Peyer's patch (tissue), 4 donors: ENCODE measurements around the gene RANGAP1. TPM values are rescaled to one million over a fixed set of nuclear protein-coding genes. Genes with fewer than 3 reads are reported as not detected.
A peak's percentile ranks its signal among the peaks of the same experiment; 100 is the strongest.

ENCODE experiments used
- DNase-seq, 3 donors: peaks; one replicate each; pipeline ENCODE4 v3.0.0-alpha.2; 2017 to 2019
- H3K27ac ChIP-seq, 4 donors: fragments of 200-600 bp; sonication (generic); one replicate each; pipeline ENCODE4 v1.5.1; 2016 to 2019
- H3K27me3 ChIP-seq, 2 donors: fragments of 200-600 bp; sonication (generic); one replicate each; pipeline ENCODE4 v1.5.1; 2019
- H3K36me3 ChIP-seq, 3 donors: fragments of 200-600 bp; sonication (generic); one replicate each; pipeline ENCODE4 v1.5.1; 2016 to 2019
- H3K4me1 ChIP-seq, 4 donors: fragments of 200-600 bp; sonication (generic); one replicate each; pipeline ENCODE4 v1.5.1; 2016 to 2019
- H3K4me3 ChIP-seq, 4 donors: fragments of 200-600 bp; sonication (generic); 1 replicate in 3 of 4; 2 replicates in 1 of 4; pipeline ENCODE4 v1.5.1; 2016 to 2019; ENCODE audit warnings: mild to moderate bottlenecking in 1 of 4
- H3K9me3 ChIP-seq, 4 donors: fragments of 200-600 bp; sonication (generic); one replicate each; pipeline ENCODE4 v1.5.1; 2016 to 2019; ENCODE audit warnings: mild to moderate bottlenecking in 1 of 4
- POLR2A ChIP-seq, 2 donors: fragments of 450-650 bp; IDR thresholded peaks; one replicate each; pipeline ENCODE4 v1.5.1; 2017; ENCODE audit warnings: antibody characterized with exemption in 2 of 2, mild to moderate bottlenecking in 2 of 2, moderate library complexity in 2 of 2
- total RNA-seq, 4 donors: library from RNA; depleted of rRNA; stranded (reverse); fragments of >200 nt; gene quantifications; one replicate each; pipeline ENCODE4 v1.1.0, GENCODE V29; 2016
- TF ChIP-seq, protein P1 (sequence below), 6 experiments: fragments of 450-650 bp in 4 of 6; fragments of 200-600 bp in 2 of 6; sonication (generic) in 1 of 6; IDR thresholded peaks; one replicate each; pipeline ENCODE4 v1.5.1; 2017 to 2019; ENCODE audit warnings: antibody characterized with exemption in 6 of 6, mild to moderate bottlenecking in 3 of 6, moderate library complexity in 1 of 6

Gene RANGAP1
- total RNA-seq, 4 donors from 2014 or later: 29.8 to 79.2 (median 35.8) TPM

DNA sequence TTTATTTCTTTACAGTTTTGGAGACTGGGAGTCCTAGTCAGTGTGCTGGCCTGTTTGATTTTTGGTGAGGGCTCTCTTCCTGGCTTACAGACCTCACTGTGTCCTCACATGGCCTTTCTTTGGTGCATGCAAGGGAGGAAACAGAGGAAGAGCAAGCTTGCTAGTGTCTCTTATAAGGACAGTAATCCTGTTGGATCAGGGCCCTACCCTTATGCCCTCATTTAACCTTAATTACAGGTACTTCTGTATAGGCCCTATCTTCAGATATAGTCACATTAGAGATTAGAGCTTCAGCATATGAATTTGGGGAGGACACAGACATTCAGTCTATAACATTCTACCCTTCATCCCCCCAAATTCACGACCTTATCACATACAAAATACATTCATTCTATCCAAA lies 29.6 kb upstream of the RANGAP1 start:
- no peak for DNase-seq
- H3K4me3 ChIP-seq: no peak overlapping the region
- H3K4me1 ChIP-seq: no peaks in the 10 kb centered on the region
- no peaks in the 10 kb centered on the region for H3K27me3 ChIP-seq
- H3K9me3 ChIP-seq: no peaks in the 10 kb centered on the region
- no peak overlapping the region for H3K27ac ChIP-seq
- peaks cover 0 to 6% (median 0%) of the 10 kb centered on the region in 3 donors for H3K36me3 ChIP-seq
- TF ChIP-seq POLR2A (IDR thresholded peaks at IDR 0.05): no peak
- TF ChIP-seq, protein P1, sequence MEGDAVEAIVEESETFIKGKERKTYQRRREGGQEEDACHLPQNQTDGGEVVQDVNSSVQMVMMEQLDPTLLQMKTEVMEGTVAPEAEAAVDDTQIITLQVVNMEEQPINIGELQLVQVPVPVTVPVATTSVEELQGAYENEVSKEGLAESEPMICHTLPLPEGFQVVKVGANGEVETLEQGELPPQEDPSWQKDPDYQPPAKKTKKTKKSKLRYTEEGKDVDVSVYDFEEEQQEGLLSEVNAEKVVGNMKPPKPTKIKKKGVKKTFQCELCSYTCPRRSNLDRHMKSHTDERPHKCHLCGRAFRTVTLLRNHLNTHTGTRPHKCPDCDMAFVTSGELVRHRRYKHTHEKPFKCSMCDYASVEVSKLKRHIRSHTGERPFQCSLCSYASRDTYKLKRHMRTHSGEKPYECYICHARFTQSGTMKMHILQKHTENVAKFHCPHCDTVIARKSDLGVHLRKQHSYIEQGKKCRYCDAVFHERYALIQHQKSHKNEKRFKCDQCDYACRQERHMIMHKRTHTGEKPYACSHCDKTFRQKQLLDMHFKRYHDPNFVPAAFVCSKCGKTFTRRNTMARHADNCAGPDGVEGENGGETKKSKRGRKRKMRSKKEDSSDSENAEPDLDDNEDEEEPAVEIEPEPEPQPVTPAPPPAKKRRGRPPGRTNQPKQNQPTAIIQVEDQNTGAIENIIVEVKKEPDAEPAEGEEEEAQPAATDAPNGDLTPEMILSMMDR (IDR thresholded peaks at IDR 0.05): no peak

GRCh38 chr22:41314821-41315220 lies 28.8 kb upstream of the RANGAP1 start:
- H3K27me3 ChIP-seq: no peaks in the 10 kb centered on the region
- no peak overlapping the region for H3K4me3 ChIP-seq
- no peaks in the 10 kb centered on the region for H3K36me3 ChIP-seq
- H3K4me1 ChIP-seq: no peaks in the 10 kb centered on the region
- no peak for DNase-seq
- H3K27ac ChIP-seq: no peak overlapping the region
- TF ChIP-seq, protein P1 (IDR thresholded peaks at IDR 0.05): no peak
- TF ChIP-seq POLR2A (IDR thresholded peaks at IDR 0.05): no peak
- no peaks in the 10 kb centered on the region for H3K9me3 ChIP-seq

DNA sequence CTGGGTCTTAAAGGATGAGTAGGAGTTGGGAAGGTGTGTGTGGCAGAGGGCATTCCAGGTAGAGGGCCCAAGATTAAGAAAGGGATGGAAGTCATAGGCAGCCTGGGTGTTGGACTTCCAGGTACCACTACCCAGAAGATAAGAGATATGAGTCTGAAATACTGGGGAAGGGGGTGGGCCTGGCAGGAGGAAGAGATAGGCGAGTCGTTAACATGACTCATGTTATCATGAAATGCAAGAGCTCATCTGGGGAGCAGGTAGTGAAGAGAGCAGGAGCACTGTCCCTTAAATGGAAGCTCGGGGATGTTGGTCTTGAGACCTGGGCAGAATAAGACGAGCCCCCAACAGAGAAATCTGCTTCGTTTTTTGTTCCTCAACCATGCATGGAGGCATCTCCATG lies 25.5 kb upstream of the RANGAP1 start:
- no peaks in the 10 kb centered on the region for H3K36me3 ChIP-seq
- no peak for DNase-seq
- peak overlapping the region in 1 of 4 donors; percentile 42 for H3K27ac ChIP-seq
- H3K9me3 ChIP-seq: no peaks in the 10 kb centered on the region
- no peaks in the 10 kb centered on the region for H3K27me3 ChIP-seq
- no peak for TF ChIP-seq POLR2A (IDR thresholded peaks at IDR 0.05)
- TF ChIP-seq, protein P1 (IDR thresholded peaks at IDR 0.05): no peak
- H3K4me3 ChIP-seq: no peak overlapping the region
- H3K4me1 ChIP-seq: peaks cover 0 to 21% (median 6%) of the 10 kb centered on the region in 4 donors

- Histone ChIP-seq H3K4me3 (no peak overlapping the region), H3K36me3 (no peaks in the 10 kb centered on the region), H3K27ac (no peak overlapping the region), H3K27me3 (no peaks in the 10 kb centered on the region), H3K4me1 (peaks cover 0 to 28% (median 6%) of the 10 kb centered on the region in 4 donors), H3K9me3 (no peaks in the 10 kb centered on the region)
- no peak for DNase-seq
- TF ChIP-seq, protein P1 (IDR thresholded peaks at IDR 0.05): no peak
- no peak for TF ChIP-seq POLR2A (IDR thresholded peaks at IDR 0.05)
These were observed 24.3 kb upstream of the RANGAP1 start for GRCh38 chr22:41310336-41310735.

GRCh38 chr22:41308544-41308947 lies 22.6 kb upstream of the RANGAP1 start:
- peak in 2 of 3 donors; percentile 87 to 91 for DNase-seq
- Histone ChIP-seq H3K27ac (peak overlapping the region; percentile 10 to 79 (median 58)), H3K4me1 (peaks cover 0 to 34% (median 6%) of the 10 kb centered on the region in 4 donors), H3K36me3 (no peaks in the 10 kb centered on the region), H3K27me3 (no peaks in the 10 kb centered on the region), H3K4me3 (no peak overlapping the region), H3K9me3 (no peaks in the 10 kb centered on the region)
- TF ChIP-seq, protein P1 (IDR thresholded peaks at IDR 0.05): no peak
- TF ChIP-seq POLR2A (IDR thresholded peaks at IDR 0.05): no peak

DNA sequence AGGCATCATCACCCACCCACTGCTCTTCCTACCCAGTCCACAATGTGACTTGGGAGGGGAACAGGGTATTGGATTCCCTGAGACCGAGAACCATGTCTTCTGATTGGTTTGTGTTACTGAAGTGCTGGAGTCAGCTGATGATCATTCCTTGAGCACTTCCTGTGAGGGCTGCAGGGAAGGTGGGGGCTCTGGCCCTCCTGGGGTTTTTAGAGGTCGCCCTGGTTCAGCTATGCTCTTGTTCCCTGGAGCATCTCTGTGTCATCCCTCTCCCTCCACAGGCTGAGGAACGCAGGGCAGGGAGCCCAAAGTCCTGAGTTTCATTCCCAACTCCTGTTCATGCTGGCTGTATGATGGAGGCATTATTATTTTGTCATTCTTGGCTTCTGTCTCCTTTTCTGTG lies 22.1 kb upstream of the RANGAP1 start:
- DNase-seq: no peak
- no peak for TF ChIP-seq POLR2A (IDR thresholded peaks at IDR 0.05)
- TF ChIP-seq, protein P1 (IDR thresholded peaks at IDR 0.05): no peak
- no peaks in the 10 kb centered on the region for H3K9me3 ChIP-seq
- H3K27ac ChIP-seq: peak overlapping the region; percentile 10 to 79 (median 58)
- H3K36me3 ChIP-seq: no peaks in the 10 kb centered on the region
- H3K27me3 ChIP-seq: no peaks in the 10 kb centered on the region
- peaks cover 0 to 38% (median 6%) of the 10 kb centered on the region in 4 donors for H3K4me1 ChIP-seq
- H3K4me3 ChIP-seq: no peak overlapping the region
